ENCODE measurements around the gene RHO.
"Not testable (repeated sequence)": the region's sequence is repeated elsewhere in the genome, so short reads cannot be mapped to it uniquely, and the experiment has no call there.

Gene RHO

DNA sequence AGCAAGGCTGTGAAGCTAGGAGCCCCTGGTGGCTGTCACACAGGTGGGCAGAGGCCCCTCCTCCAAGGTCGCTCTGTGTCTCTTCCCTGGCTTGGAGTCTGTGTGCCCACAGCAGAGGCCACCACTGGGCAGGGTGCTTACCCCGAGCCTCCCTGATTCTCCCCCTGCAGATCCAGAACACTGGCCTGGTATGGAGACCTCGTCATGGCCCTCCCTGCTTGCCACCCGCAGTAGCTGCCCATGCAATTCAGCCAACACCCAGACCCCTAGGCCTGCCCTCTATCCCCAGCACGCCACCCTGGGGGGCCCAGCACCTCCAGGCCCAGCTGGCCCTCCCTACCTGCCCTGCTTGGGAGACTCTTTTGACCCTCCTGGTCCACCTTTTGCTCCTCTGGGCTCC lies 5.5 kb upstream of the RHO start:
- no peak for FAIRE-seq

DNA sequence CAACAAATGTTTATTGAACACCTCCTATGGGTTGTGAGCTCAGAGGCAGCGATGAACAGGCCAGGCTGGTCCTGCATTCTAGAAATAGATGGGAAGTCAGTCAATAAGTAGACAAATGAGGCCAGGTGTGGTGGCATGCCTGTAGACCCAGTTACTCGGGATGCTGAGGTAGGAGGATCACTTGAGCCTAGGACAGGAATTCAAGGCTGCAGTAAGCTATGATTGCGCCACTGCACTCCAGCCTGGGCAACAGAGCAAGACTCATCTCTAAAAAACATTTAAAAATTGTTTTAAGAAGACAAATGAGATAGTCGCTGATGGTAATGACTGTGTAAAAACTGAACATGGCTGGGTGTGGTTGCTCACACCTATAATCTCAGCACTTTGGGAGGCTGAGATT lies 4.4 kb upstream of the RHO start:
- no peak for FAIRE-seq

DNA sequence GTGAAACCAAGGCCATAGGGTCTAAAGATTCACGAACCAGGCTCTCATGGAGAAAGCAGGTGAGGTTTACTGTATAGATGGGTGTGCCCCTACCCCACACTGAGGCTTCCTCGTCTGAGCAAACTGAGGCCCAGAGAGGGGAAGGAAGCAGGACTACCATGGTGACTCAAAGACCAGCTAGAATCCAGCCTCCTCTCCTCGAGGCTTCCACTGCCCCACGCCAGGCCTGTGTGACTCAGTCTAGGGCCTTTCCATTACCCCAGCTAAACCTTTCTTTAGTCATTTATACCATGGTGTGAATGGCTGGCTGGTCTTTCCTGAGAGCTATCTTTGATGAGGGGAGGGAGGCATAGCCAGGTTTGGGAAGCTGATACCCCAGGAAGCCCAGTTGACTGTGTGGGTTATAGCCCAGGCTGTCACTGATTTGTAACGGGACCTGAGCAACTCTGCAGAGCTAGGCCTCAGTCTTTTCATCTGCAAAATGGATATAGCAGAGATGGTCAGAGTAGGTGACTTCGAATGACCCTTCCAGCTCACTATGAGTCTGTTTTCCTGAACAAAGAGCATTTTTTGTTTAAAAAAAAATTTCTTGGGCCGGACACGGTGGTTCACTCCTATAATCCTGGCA lies 3.0 kb upstream of the RHO start:
- FAIRE-seq = no peak

DNA sequence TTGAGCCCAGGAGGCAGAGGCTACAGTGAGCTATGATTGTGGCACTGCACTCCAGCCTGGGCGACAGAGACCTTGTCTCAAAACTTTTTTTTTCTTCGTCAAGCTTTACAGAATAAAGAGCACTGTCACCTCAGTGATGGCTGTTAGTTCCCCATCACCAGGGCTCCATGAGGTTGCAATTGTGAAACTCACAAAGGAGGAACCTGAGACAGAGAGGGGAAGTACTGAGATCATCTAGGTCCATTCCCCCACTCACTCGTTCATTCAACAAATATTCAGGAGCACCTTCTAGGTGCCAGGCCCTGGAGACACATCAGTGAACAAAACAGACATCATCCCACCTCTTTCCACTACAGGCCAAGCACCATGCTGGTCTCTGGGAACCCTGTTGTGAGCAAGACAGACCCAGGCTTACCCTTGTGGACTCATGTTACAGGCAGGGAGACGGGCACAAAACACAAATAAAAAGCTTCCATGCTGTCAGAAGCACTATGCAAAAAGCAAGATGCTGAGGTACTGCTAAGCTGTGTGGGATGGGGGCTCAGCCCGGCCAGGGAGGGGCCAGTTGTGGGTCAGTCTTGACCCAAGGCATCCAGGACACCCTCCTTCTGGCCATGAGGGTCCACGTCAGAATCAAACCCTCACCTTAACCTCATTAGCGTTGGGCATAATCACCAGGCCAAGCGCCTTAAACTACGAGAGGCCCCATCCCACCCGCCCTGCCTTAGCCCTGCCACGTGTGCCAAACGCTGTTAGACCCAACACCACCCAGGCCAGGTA lies 2.1 kb upstream of the RHO start:
- FAIRE-seq = no peak

DNA sequence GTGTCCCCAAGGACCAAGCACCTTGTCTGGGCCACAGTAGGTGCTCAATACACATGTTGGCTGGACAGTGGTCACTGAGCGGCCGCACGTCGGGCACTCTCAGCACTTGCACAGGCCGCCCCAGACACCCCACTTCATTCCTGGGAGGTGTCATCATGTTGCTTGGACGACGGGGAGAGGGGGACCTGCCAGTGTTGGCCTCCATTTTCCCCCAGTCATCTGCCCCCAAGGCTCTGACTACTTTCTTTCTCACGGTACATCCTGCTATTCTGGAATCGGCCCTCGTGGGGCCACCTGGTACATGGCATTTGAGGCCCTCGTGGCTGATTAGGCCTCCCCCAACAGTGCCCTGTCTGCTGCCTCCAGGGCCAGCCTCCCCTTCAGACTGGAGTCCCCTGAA lies 1.2 kb upstream of the RHO start:
- FAIRE-seq = no peak

DNA sequence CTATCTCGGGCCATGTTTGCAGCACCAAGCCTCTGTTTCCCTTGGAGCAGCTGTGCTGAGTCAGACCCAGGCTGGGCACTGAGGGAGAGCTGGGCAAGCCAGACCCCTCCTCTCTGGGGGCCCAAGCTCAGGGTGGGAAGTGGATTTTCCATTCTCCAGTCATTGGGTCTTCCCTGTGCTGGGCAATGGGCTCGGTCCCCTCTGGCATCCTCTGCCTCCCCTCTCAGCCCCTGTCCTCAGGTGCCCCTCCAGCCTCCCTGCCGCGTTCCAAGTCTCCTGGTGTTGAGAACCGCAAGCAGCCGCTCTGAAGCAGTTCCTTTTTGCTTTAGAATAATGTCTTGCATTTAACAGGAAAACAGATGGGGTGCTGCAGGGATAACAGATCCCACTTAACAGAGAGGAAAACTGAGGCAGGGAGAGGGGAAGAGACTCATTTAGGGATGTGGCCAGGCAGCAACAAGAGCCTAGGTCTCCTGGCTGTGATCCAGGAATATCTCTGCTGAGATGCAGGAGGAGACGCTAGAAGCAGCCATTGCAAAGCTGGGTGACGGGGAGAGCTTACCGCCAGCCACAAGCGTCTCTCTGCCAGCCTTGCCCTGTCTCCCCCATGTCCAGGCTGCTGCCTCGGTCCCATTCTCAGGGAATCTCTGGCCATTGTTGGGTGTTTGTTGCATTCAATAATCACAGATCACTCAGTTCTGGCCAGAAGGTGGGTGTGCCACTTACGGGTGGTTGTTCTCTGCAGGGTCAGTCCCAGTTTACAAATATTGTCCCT lies 1.2 kb downstream of the RHO start:
- FAIRE-seq = no peak

DNA sequence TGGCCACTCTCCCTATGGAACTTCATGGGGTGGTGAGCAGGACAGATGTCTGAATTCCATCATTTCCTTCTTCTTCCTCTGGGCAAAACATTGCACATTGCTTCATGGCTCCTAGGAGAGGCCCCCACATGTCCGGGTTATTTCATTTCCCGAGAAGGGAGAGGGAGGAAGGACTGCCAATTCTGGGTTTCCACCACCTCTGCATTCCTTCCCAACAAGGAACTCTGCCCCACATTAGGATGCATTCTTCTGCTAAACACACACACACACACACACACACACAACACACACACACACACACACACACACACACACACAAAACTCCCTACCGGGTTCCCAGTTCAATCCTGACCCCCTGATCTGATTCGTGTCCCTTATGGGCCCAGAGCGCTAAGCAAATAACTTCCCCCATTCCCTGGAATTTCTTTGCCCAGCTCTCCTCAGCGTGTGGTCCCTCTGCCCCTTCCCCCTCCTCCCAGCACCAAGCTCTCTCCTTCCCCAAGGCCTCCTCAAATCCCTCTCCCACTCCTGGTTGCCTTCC lies 1.9 kb downstream of the RHO start:
- no peak for FAIRE-seq

DNA sequence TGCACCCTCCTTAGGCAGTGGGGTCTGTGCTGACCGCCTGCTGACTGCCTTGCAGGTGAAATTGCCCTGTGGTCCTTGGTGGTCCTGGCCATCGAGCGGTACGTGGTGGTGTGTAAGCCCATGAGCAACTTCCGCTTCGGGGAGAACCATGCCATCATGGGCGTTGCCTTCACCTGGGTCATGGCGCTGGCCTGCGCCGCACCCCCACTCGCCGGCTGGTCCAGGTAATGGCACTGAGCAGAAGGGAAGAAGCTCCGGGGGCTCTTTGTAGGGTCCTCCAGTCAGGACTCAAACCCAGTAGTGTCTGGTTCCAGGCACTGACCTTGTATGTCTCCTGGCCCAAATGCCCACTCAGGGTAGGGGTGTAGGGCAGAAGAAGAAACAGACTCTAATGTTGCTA lies 2.4 kb downstream of the RHO start:
- no peak for FAIRE-seq

DNA sequence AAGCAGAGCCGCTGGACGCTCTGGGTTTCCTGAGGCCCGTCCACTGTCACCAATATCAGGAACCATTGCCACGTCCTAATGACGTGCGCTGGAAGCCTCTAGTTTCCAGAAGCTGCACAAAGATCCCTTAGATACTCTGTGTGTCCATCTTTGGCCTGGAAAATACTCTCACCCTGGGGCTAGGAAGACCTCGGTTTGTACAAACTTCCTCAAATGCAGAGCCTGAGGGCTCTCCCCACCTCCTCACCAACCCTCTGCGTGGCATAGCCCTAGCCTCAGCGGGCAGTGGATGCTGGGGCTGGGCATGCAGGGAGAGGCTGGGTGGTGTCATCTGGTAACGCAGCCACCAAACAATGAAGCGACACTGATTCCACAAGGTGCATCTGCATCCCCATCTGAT lies 3.3 kb downstream of the RHO start:
- no peak for FAIRE-seq

DNA sequence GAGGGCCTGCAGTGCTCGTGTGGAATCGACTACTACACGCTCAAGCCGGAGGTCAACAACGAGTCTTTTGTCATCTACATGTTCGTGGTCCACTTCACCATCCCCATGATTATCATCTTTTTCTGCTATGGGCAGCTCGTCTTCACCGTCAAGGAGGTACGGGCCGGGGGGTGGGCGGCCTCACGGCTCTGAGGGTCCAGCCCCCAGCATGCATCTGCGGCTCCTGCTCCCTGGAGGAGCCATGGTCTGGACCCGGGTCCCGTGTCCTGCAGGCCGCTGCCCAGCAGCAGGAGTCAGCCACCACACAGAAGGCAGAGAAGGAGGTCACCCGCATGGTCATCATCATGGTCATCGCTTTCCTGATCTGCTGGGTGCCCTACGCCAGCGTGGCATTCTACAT lies 3.8 kb downstream of the RHO start:
- FAIRE-seq = no peak

DNA sequence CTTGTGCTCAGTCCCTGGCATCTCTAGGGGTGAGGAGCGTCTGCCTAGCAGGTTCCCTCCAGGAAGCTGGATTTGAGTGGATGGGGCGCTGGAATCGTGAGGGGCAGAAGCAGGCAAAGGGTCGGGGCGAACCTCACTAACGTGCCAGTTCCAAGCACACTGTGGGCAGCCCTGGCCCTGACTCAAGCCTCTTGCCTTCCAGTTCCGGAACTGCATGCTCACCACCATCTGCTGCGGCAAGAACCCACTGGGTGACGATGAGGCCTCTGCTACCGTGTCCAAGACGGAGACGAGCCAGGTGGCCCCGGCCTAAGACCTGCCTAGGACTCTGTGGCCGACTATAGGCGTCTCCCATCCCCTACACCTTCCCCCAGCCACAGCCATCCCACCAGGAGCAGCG lies 5.0 kb downstream of the RHO start:
- FAIRE-seq = no peak

DNA sequence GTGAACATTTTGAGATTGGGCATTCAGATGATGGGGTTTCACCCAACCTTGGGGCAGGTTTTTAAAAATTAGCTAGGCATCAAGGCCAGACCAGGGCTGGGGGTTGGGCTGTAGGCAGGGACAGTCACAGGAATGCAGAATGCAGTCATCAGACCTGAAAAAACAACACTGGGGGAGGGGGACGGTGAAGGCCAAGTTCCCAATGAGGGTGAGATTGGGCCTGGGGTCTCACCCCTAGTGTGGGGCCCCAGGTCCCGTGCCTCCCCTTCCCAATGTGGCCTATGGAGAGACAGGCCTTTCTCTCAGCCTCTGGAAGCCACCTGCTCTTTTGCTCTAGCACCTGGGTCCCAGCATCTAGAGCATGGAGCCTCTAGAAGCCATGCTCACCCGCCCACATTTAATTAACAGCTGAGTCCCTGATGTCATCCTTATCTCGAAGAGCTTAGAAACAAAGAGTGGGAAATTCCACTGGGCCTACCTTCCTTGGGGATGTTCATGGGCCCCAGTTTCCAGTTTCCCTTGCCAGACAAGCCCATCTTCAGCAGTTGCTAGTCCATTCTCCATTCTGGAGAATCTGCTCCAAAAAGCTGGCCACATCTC lies 6.1 kb downstream of the RHO start:
- no peak for FAIRE-seq

DNA sequence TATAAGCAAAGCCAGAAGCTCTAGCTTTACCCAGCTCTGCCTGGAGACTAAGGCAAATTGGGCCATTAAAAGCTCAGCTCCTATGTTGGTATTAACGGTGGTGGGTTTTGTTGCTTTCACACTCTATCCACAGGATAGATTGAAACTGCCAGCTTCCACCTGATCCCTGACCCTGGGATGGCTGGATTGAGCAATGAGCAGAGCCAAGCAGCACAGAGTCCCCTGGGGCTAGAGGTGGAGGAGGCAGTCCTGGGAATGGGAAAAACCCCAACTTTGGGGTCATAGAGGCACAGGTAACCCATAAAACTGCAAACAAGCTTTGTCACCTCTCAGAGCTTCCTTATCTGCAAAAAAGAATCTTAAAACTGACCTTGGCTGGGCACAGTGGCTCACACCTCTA lies 6.6 kb downstream of the RHO start:
- FAIRE-seq = no peak

DNA sequence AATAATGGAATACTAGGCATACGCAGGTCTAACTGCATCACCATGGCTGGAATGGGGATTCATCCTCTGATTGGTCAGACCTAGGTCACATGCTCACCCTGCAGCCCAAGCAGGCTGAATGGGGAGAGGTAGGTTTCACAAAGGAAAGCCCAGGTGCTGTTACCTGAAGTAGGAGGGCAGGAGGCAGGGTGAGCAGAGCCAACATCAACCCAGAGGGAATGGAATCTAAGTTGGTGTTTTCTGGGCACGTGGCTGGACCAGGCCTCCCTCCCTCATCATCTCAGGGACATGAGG lies 7.9 kb downstream of the RHO start:
- FAIRE-seq = no peak

DNA sequence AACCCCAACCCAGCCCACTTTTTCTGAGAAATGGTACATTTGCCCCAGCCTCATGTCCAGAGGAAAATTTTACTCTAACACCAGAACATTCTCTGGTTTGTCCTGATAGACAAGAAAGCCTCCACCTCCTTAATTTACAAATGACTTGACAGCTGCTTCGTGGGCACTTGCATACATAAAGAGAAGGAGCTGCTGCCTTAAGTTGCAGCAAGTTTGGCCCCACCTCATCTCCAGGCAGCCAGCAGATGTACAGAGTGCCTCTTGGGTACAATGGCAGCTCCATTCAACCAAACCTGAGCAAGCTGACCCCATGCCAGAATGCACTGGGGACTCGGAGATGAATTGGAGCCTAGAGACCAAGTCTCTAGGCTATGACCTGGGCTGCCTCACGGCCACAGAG lies 8.4 kb downstream of the RHO start:
- no peak for FAIRE-seq

DNA sequence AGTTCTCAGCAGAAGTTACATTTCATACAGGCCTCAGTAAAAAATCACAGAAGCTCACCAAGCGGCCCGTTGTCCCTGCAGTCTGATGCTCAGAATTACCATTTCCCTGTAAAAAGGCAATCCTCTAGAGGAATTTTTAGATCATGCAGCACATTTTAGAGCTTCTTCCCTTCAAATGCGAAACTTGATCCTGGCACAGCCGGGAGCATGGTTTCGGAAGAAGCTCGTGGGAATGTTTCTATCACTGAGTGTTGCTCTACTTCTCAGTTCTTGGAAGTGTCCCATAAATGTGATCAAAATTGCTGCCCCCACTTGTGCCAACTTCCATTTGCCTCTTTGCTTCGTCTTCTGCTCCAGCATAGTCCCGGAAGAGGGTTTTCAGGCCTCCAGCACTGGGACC lies 10.8 kb downstream of the RHO start:
- FAIRE-seq = no peak

DNA sequence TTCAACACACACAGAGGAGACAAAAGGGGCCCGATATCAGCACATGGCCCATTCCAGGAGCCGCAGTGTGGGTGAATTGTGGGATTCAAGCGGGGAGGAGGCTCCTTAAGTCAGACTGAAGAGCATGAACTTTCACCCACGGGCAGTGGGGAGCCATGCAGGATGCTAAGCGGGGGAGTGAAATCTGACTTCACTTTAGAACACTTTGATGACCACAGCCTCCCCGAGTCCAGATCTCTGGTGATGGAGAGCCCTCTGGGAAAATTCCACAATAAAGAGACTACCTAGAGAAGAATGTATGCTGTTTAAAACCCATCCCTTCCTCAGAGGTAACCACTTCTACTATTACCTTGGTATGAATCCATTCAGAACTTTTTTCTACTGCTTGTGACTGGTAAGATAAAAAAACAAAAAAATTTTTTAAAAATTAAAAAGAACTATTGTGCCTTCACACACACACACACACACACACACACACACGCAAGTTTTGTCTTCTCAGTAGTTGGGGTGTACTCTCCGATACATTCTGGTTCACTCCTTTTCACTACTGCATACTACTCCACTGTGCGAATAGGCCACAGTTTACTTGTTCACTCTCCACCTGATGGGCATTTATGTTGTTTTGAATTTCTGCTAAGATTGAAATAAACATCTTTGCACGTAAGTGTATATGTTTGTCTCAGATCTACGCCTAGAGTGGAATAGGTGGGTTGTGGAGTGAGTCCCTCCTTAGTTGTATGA lies 12.5 kb downstream of the RHO start:
- FAIRE-seq = no peak

DNA sequence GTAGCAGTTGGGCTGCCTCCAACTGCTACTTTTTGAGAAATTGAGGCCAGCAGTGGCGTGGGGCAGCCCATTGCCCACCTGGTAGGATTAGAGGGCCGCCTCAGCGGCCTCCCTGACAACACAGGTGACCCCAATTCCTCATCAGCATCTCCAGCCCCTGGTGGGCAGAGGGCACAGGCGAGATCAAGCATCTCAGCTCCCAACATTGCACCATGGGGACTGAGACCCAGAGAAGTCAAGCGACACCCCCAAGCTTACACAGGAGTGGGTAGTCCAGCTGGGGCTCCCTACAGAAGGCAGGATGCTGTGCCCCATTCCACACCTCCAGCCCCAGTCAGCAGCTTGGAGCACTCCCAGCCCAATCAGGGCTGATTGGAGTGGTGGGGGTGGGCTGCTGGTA lies 14.3 kb downstream of the RHO start:
- no peak for FAIRE-seq

DNA sequence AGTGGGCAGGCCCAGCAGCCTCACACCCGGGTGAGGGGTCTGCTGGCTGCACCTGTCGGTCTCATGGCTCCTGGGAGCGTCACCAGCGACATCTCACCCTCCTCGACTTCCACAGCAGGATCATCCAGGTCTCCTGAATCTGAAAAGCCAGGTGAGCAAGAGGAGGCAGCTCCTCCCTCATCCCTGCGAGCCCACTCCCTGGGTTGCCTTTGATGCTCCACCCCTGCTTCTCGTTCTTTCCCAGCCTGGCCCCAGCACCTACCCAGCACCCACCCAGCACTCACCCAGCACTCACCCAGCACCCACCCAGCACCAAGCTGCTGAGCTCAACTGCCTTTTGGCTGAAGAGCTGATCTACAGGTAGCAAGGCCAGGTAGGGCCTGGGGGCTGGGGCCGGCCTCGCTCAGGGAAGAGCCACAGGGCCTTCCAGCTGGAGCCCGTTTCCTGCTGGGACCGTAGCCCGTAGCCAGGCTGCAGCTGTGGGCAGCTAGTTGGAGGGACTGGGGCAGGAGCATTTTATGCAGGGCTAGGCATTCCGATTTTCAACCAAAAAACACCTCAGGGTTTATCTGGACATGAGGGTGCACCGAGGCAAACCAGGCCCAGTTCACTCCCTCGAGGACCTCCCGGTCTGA lies 14.8 kb downstream of the RHO start, which contains the start of gene H1-8:
TSS of gene H1-8 (plus strand) at position 20 of the 635 bp plus-strand sequence. CDS start at position 64, 44 bp downstream.
- FAIRE-seq = no peak

DNA sequence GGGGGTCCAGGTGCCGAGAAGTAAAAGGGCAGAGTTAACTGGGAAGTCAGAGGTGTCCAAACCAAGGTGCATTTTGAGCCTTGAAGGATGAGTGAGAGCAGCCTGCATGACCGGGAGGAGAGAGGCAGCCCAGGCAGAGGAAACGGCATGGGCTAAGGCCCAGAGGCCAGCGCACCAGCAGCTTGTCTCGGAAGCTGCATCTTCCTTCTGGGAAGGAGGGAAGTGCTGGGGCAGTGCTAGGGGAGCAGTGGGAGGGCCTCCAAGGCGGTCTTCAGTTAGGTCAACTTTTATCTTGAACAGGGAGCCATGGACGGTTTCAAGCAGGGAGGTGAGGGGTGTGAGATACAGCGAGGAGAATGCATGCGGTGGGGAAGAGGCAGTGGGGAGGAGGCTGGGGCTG lies 15.6 kb downstream of the RHO start:
- no peak for FAIRE-seq

DNA sequence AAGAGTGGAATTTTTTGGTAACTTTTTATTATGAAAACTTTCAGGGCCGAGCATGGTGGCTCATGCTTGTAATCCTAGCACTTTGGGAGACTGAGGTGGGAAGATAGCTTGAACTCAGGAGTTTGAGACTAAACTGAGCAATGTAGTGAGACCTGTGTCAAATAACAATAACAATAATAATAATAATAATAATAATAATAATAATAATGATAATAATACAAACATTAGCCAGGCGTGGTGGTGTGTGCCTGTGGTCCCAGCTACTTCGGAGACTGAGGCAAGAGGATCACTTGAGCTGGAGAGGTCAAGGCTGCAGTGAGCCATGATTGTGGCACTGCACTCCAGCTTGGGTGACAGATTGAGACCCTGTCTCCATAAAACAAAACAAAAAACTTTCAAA lies 17.5 kb downstream of the RHO start:
- FAIRE-seq = not testable (repeated sequence)

DNA sequence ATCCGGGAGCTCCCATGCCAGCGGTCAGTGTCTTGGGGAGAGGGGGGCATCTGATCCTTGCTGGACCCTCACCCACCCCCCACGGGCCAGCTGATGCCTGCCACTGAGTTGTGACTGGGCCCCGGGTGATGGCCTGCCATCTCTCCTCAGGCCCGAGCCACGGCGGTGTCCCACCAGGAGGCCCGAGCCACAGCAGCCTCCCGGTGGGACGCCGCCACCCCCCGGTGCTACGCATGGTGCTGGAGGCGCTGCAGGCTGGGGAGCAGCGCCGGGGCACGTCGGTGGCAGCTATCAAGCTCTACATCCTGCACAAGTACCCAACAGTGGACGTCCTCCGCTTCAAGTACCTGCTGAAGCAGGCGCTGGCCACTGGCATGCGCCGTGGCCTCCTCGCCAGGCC lies 18.8 kb downstream of the RHO start:
- no peak for FAIRE-seq
